ENCODE results near the gene NELFE.

The NELFE gene

GRCh38 chr6:31972709-31973350 lies 14.1 kb upstream of the NELFE start:
- Histone ChIP-seq H3K27ac (peak overlapping the region; percentile 100), H3K4me1 (ENCODE audit: control insufficient read depth in 1 of 2, insufficient read depth in 1 of 2, low read depth in 1 of 2, low read length in 1 of 2) (peaks cover 19 to 29% of the 10 kb centered on the region in 2 experiments), H3K9me3 (no peaks in the 10 kb centered on the region), H3K27me3 (no peaks in the 10 kb centered on the region), H3K4me3 (ENCODE audit: low read depth in 1 of 2, low read length in 1 of 2) (peak overlapping the region; percentile 81 to 93), H3K36me3 (peaks cover 29% of the 10 kb centered on the region)
- TF ChIP-seq CTCF (IDR thresholded peaks at IDR 0.05), result no peak

- Histone ChIP-seq H3K27ac (peak within 1 kb of the TSS; percentile 100), H3K4me3 (ENCODE audit: low read depth in 1 of 2, low read length in 1 of 2) (peak within 1 kb of the TSS; percentile 81 to 93), H3K9me3 (no peaks in the 10 kb centered on the region), H3K36me3 (peaks cover 36% of the 10 kb centered on the region), H3K27me3 (no peaks in the 10 kb centered on the region), H3K4me1 (ENCODE audit: control insufficient read depth in 1 of 2, insufficient read depth in 1 of 2, low read depth in 1 of 2, low read length in 1 of 2) (peaks cover 19 to 29% of the 10 kb centered on the region in 2 experiments)
- TF ChIP-seq CTCF (IDR thresholded peaks at IDR 0.05), result peak; percentile 29
Measured at GRCh38 chr6:31971993-31972708, 13.4 kb upstream of the NELFE start, which contains the start of gene DXO. Gene DXO (minus strand): TSS chr6:31972138. CDS start chr6:31971675, 463 bp downstream.

- Histone ChIP-seq H3K9me3 (no peaks in the 10 kb centered on the region), H3K4me3 (ENCODE audit: low read depth in 1 of 2, low read length in 1 of 2) (peak overlapping the region; percentile 81 to 93), H3K27ac (peak overlapping the region; percentile 100), H3K36me3 (peaks cover 43% of the 10 kb centered on the region), H3K27me3 (no peaks in the 10 kb centered on the region), H3K4me1 (ENCODE audit: control insufficient read depth in 1 of 2, insufficient read depth in 1 of 2, low read depth in 1 of 2, low read length in 1 of 2) (peaks cover 19 to 29% of the 10 kb centered on the region in 2 experiments)
- no peak for TF ChIP-seq CTCF (IDR thresholded peaks at IDR 0.05)
Measured at GRCh38 chr6:31971279-31971992, 12.7 kb upstream of the NELFE start.

- TF ChIP-seq CTCF (IDR thresholded peaks at IDR 0.05), result no peak
- no peaks in the 10 kb centered on the region for H3K9me3 ChIP-seq
- H3K27ac ChIP-seq, result peak overlapping the region; percentile 100
- H3K4me1 ChIP-seq (ENCODE audit: control insufficient read depth in 1 of 2, insufficient read depth in 1 of 2, low read depth in 1 of 2, low read length in 1 of 2), result peaks cover 19 to 29% of the 10 kb centered on the region in 2 experiments
- H3K27me3 ChIP-seq, result no peaks in the 10 kb centered on the region
- H3K36me3 ChIP-seq, result peaks cover 50% of the 10 kb centered on the region
- H3K4me3 ChIP-seq (ENCODE audit: low read depth in 1 of 2, low read length in 1 of 2), result no peak overlapping the region
Measured at GRCh38 chr6:31970604-31971271, 12.0 kb upstream of the NELFE start.
